ENCODE results near the gene FNIP2.
"Not testable (repeated sequence)": the region's sequence is repeated elsewhere in the genome, so short reads cannot be mapped to it uniquely, and the experiment has no call there.

DNA sequence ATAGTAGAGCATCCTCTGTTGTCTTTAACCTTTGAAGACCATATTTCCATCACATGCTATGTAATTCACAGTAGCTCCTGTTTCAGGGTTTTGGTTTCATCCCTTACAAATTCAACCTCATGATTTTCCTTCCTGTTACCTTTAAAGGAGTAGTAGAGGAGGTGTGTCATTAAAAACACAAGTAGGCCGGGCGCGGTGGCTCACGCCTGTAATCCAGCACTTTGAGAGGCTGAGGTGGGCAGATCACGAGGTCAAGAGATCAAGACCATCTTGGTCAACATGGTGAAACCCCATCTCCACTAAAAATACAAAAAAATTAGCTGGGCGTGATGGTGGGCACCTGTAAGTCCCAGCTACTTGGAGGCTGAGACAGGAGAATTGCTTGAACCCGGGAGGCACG, 59.3 kb downstream of the FNIP2 start:
- not testable (repeated sequence) for TF ChIP-seq POLR2A, EP300, POLR2AphosphoS5 (IDR thresholded peaks at IDR 0.05)
- TF ChIP-seq, protein P1, sequence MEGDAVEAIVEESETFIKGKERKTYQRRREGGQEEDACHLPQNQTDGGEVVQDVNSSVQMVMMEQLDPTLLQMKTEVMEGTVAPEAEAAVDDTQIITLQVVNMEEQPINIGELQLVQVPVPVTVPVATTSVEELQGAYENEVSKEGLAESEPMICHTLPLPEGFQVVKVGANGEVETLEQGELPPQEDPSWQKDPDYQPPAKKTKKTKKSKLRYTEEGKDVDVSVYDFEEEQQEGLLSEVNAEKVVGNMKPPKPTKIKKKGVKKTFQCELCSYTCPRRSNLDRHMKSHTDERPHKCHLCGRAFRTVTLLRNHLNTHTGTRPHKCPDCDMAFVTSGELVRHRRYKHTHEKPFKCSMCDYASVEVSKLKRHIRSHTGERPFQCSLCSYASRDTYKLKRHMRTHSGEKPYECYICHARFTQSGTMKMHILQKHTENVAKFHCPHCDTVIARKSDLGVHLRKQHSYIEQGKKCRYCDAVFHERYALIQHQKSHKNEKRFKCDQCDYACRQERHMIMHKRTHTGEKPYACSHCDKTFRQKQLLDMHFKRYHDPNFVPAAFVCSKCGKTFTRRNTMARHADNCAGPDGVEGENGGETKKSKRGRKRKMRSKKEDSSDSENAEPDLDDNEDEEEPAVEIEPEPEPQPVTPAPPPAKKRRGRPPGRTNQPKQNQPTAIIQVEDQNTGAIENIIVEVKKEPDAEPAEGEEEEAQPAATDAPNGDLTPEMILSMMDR (IDR thresholded peaks at IDR 0.05), result not testable (repeated sequence)
